H9 (cell line): ENCODE measurements around the gene SLC44A1. TPM values are rescaled to one million over a fixed set of nuclear protein-coding genes. Genes with fewer than 3 reads are reported as not detected.

ENCODE experiments used
- DNase-seq: peaks from one replicate; pipeline ENCODE4 v3.0.0-alpha.2; 2017
- H2AFZ ChIP-seq: one replicate; pipeline ENCODE4 v1.6.1; 2013; ENCODE audit warnings: mild to moderate bottlenecking, low read length, control low read depth, moderate library complexity
- H2AK5ac ChIP-seq: 2 replicates; pipeline ENCODE4 v1.6.1; 2013; ENCODE audit warnings: low read length, control low read depth, mixed read lengths; ENCODE audit not compliant: insufficient read length
- H2BK120ac ChIP-seq: one replicate; pipeline ENCODE4 v1.6.1; 2013; ENCODE audit warnings: low read depth, mild to moderate bottlenecking, low read length, control low read depth, inconsistent platforms; ENCODE audit not compliant: poor library complexity, severe bottlenecking
- H2BK12ac ChIP-seq: 2 replicates; pipeline ENCODE4 v1.6.1; 2013; ENCODE audit warnings: low read length, control low read depth, mixed read lengths, low read depth; ENCODE audit not compliant: insufficient read length
- H2BK15ac ChIP-seq: 2 replicates; pipeline ENCODE4 v1.6.1; 2013; ENCODE audit warnings: low read depth, low read length, control low read depth
- H2BK20ac ChIP-seq: one replicate; pipeline ENCODE4 v1.6.1; 2013; ENCODE audit warnings: low read depth, mild to moderate bottlenecking, low read length, control low read depth, inconsistent platforms; ENCODE audit not compliant: poor library complexity, severe bottlenecking
- H2BK5ac ChIP-seq: 2 replicates; pipeline ENCODE4 v1.6.1; 2013; ENCODE audit warnings: low read length, control low read depth, mixed read lengths; ENCODE audit not compliant: insufficient read length
- H3K14ac ChIP-seq: 2 replicates; pipeline ENCODE4 v1.6.1; 2013; ENCODE audit warnings: low read length, control low read depth; ENCODE audit not compliant: insufficient read depth
- H3K18ac ChIP-seq: 2 replicates; pipeline ENCODE4 v1.6.1; 2013; ENCODE audit warnings: low read depth, mild to moderate bottlenecking, mixed read lengths, low read length, control low read depth; ENCODE audit not compliant: insufficient read length
- H3K23ac ChIP-seq: 2 replicates; pipeline ENCODE4 v1.6.1; 2013; ENCODE audit warnings: low read length, control low read depth, mixed read lengths, low read depth; ENCODE audit not compliant: insufficient read length
- H3K23me2 ChIP-seq: 2 replicates; pipeline ENCODE4 v1.6.1; 2013; ENCODE audit warnings: low read depth, mild to moderate bottlenecking, mixed read lengths, low read length, control low read depth; ENCODE audit not compliant: insufficient read length, poor library complexity, severe bottlenecking
- H3K27ac ChIP-seq: 2 replicates; pipeline ENCODE4 v1.5.1; 2013; ENCODE audit warnings: low read length, control low read depth, mixed read lengths, low read depth; ENCODE audit not compliant: insufficient read length
- H3K27me3 ChIP-seq: 2 replicates; pipeline ENCODE4 v1.6.1; 2013; ENCODE audit warnings: low read length, control low read depth, inconsistent platforms; ENCODE audit not compliant: insufficient read depth
- H3K4ac ChIP-seq: 2 replicates; pipeline ENCODE4 v1.6.1; 2013; ENCODE audit warnings: low read depth, mild to moderate bottlenecking, control low read depth, inconsistent platforms, low read length, moderate library complexity
- H3K4me1 ChIP-seq: 2 replicates; pipeline ENCODE4 v1.6.1; 2013; ENCODE audit warnings: low read length, control low read depth, inconsistent platforms; ENCODE audit not compliant: insufficient read depth
- H3K4me2 ChIP-seq: 2 replicates; pipeline ENCODE4 v1.6.1; 2013; ENCODE audit warnings: low read length, control low read depth, mixed read lengths; ENCODE audit not compliant: insufficient read length, insufficient read depth
- H3K56ac ChIP-seq: 2 replicates; pipeline ENCODE4 v1.6.1; 2013; ENCODE audit warnings: low read depth, mild to moderate bottlenecking, mixed read lengths, low read length, control low read depth; ENCODE audit not compliant: insufficient read length
- H3K79me1 ChIP-seq: 2 replicates; pipeline ENCODE4 v1.6.1; 2013; ENCODE audit warnings: low read depth, mild to moderate bottlenecking, moderate library complexity, low read length, control low read depth, inconsistent platforms; ENCODE audit not compliant: insufficient read depth, poor library complexity, severe bottlenecking
- H3K79me2 ChIP-seq: 2 replicates; pipeline ENCODE4 v1.6.1; 2013; ENCODE audit warnings: low read length, control low read depth, inconsistent platforms; ENCODE audit not compliant: insufficient read depth
- H3K9ac ChIP-seq: 2 replicates; pipeline ENCODE4 v1.6.1; 2013; ENCODE audit warnings: low read length, control low read depth, mixed read lengths; ENCODE audit not compliant: insufficient read length; ENCODE audit errors: extremely low read depth
- H3K9me3 ChIP-seq: one replicate; pipeline ENCODE4 v1.6.1; 2013; ENCODE audit warnings: low read depth, low read length, inconsistent platforms; ENCODE audit not compliant: control insufficient read depth
- H3T11ph ChIP-seq: one replicate; pipeline ENCODE4 v1.6.1; 2013; ENCODE audit warnings: mild to moderate bottlenecking, low read length, control low read depth, inconsistent platforms
- H4K20me1 ChIP-seq: one replicate; pipeline ENCODE4 v1.6.1; 2013; ENCODE audit not compliant: control insufficient read depth, insufficient read length, insufficient read depth
- H4K5ac ChIP-seq: 2 replicates; pipeline ENCODE4 v1.6.1; 2013; ENCODE audit warnings: low read depth, mild to moderate bottlenecking, mixed read lengths, low read length, control low read depth; ENCODE audit not compliant: insufficient read length
- H4K8ac ChIP-seq: replicated peaks from 2 replicates; pipeline ENCODE4 v1.6.1; 2013; ENCODE audit warnings: low read length, control low read depth, mixed read lengths, low read depth; ENCODE audit not compliant: insufficient read length
- H4K91ac ChIP-seq: 2 replicates; pipeline ENCODE4 v1.6.1; 2013; ENCODE audit warnings: low read depth, mild to moderate bottlenecking, moderate library complexity, mixed read lengths, low read length, control low read depth; ENCODE audit not compliant: insufficient read length
- H3K27ac Mint-ChIP-seq, 3 experiments: 2 replicates in 2 of 3; 3 replicates in 1 of 3; pipeline ENCODE4 v1.8.0; 2020 to 2021; ENCODE audit warnings: mixed read lengths in 3 of 3, mild to moderate bottlenecking in 1 of 3, moderate library complexity in 1 of 3
- H3K27me3 Mint-ChIP-seq: 2 replicates; pipeline ENCODE4 v1.8.0; 2021; ENCODE audit warnings: low read depth, mild to moderate bottlenecking, moderate library complexity, mixed read lengths
- H3K36me3 Mint-ChIP-seq, 3 experiments: 2 replicates in 2 of 3; 3 replicates in 1 of 3; pipeline ENCODE4 v1.8.0; 2020 to 2021; ENCODE audit warnings: low read depth in 3 of 3, mixed read lengths in 3 of 3; ENCODE audit not compliant: insufficient read depth in 1 of 3
- H3K4me1 Mint-ChIP-seq, 2 experiments: 2 replicates each; pipeline ENCODE4 v1.8.0; 2020; ENCODE audit warnings: mixed read lengths in 2 of 2
- H3K4me3 Mint-ChIP-seq, 2 experiments: 2 replicates in 1 of 2; 3 replicates in 1 of 2; pipeline ENCODE4 v1.8.0; 2020 to 2021; ENCODE audit warnings: mild to moderate bottlenecking in 2 of 2, mixed read lengths in 2 of 2, moderate library complexity in 1 of 2
- H3K9me3 Mint-ChIP-seq, 2 experiments: 2 replicates in 1 of 2; 3 replicates in 1 of 2; pipeline ENCODE4 v1.8.0; 2020; ENCODE audit warnings: mild to moderate bottlenecking in 2 of 2, mixed read lengths in 2 of 2, moderate library complexity in 1 of 2
- CTCF ChIP-seq: fragments of 200-600 bp; sonication (generic); conservative IDR thresholded peaks from 3 replicates; pipeline ENCODE4 v1.8.0; 2021; ENCODE audit warnings: antibody characterized with exemption, mild to moderate bottlenecking
- WGBS: extraction: QIAGEN DNeasy Blood & Tissue Kit; methylation state at CpG from one replicate; pipeline ENCODE4 v1.1.7; 2013; ENCODE audit warnings: missing lambda C conversion rate, low lambda C conversion rate, mixed read lengths; ENCODE audit not compliant: insufficient read length; ENCODE audit errors: extremely low coverage; 5-methylcytosine and 5-hydroxymethylcytosine counted together
- total RNA-seq: library from RNA; stranded (reverse); gene quantifications from 2 replicates; pipeline ENCODE4 v1.2.1, GENCODE V29; 2021

Gene SLC44A1
- total RNA-seq, 1 experiment from 2014 or later = 60.7 TPM

DNA sequence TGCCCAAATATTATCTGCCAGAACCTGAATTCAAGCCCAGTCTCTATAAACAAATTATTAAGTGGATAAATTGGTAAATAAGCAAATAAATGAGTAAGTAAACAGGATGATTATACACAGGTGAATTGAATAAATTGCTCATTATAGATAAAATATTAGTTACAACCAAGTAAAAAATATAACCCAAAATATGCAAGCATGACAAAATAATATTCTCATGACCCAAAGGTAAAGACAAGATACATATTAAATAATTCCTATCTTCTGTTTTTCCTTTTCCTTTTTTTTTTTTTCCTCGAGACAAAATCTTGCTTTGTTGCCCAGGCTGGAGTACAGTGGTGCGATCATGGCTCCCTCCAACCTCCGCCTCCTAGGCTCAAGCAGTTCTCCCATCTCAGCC lies 182.2 kb downstream of the SLC44A1 start:
- DNase-seq = no peak
- Histone ChIP-seq H3K4ac (no peak overlapping the region), H4K5ac (no peak overlapping the region), H3K27me3 (no peaks in the 10 kb centered on the region), H2BK5ac (no peak overlapping the region), H2BK12ac (no peak overlapping the region), H3T11ph (no peak overlapping the region), H3K9ac (no peak overlapping the region), H4K91ac (no peak overlapping the region), H2BK20ac (no peak overlapping the region), H3K4me2 (no peak overlapping the region), H4K8ac (no peak overlapping the region), H3K9me3 (no peaks in the 10 kb centered on the region), H2AK5ac (no peak overlapping the region), H3K4me1 (no peaks in the 10 kb centered on the region), H3K79me2 (no peaks in the 10 kb centered on the region), H3K14ac (no peak overlapping the region), H3K79me1 (no peaks in the 10 kb centered on the region), H3K18ac (no peak overlapping the region), H2AFZ (no peak overlapping the region), H3K23ac (no peak overlapping the region), H3K23me2 (no peaks in the 10 kb centered on the region), H2BK120ac (no peak overlapping the region), H4K20me1 (no peaks in the 10 kb centered on the region), H3K27ac (no peak overlapping the region), H3K56ac (no peak overlapping the region), H2BK15ac (no peak overlapping the region)
- Mint-ChIP-seq H3K36me3 (no peaks in the 10 kb centered on the region), H3K4me1 (no peaks in the 10 kb centered on the region), H3K27ac (no peak overlapping the region), H3K27me3 (no peaks in the 10 kb centered on the region), H3K4me3 (no peak overlapping the region), H3K9me3 (no peaks in the 10 kb centered on the region)
- TF ChIP-seq CTCF = no peak
- WGBS = no CpG with 5 or more reads among the region's 3 CpGs
